Endodermal cell (in vitro differentiated cells): ENCODE data around the gene NCAM1. TPM values are rescaled to one million over a fixed set of nuclear protein-coding genes. Genes with fewer than 3 reads are reported as not detected.

Experiments
- DNase-seq: peaks from one replicate; pipeline ENCODE4 v3.0.0-alpha.2; 2017
- H3K27ac ChIP-seq: 2 replicates; pipeline ENCODE4 v1.5.1; 2013; ENCODE audit warnings: mild to moderate bottlenecking, low read depth, low read length, moderate library complexity
- H3K27me3 ChIP-seq: 2 replicates; pipeline ENCODE4 v1.6.1; 2013; ENCODE audit warnings: mild to moderate bottlenecking, low read length, moderate library complexity; ENCODE audit not compliant: insufficient read depth, control insufficient read depth, poor library complexity, severe bottlenecking
- H3K36me3 ChIP-seq: 2 replicates; pipeline ENCODE4 v1.7.0; 2013; ENCODE audit warnings: mild to moderate bottlenecking, low read length, moderate library complexity; ENCODE audit not compliant: control insufficient read depth, insufficient read depth
- H3K4me1 ChIP-seq: one replicate; pipeline ENCODE4 v1.7.0; 2013; ENCODE audit warnings: low read length; ENCODE audit not compliant: control insufficient read depth, insufficient read depth
- H3K4me3 ChIP-seq: 2 replicates; pipeline ENCODE4 v1.5.1; 2013; ENCODE audit warnings: mild to moderate bottlenecking, low read length, moderate library complexity
- H3K9ac ChIP-seq: 2 replicates; pipeline ENCODE4 v1.6.1; 2013; ENCODE audit warnings: mild to moderate bottlenecking, low read length, moderate library complexity; ENCODE audit not compliant: poor library complexity, severe bottlenecking; ENCODE audit errors: extremely low read depth
- H3K9me3 ChIP-seq: 2 replicates; pipeline ENCODE4 v1.6.1; 2013; ENCODE audit warnings: mild to moderate bottlenecking, low read length, moderate library complexity; ENCODE audit not compliant: control insufficient read depth
- H3K27ac Mint-ChIP-seq: 2 replicates; pipeline ENCODE4 v1.8.0; 2020; ENCODE audit warnings: mixed read lengths
- H3K27me3 Mint-ChIP-seq: 2 replicates; pipeline ENCODE4 v1.8.0; 2021; ENCODE audit warnings: mild to moderate bottlenecking, mixed read lengths; ENCODE audit not compliant: insufficient read depth
- H3K36me3 Mint-ChIP-seq: 2 replicates; pipeline ENCODE4 v1.8.0; 2020; ENCODE audit warnings: low read depth, mixed read lengths
- H3K4me1 Mint-ChIP-seq: 2 replicates; pipeline ENCODE4 v1.8.0; 2020; ENCODE audit warnings: mixed read lengths
- H3K4me3 Mint-ChIP-seq: 2 replicates; pipeline ENCODE4 v1.8.0; 2020; ENCODE audit warnings: mild to moderate bottlenecking, moderate library complexity, mixed read lengths
- H3K9me3 Mint-ChIP-seq: 2 replicates; pipeline ENCODE4 v1.8.0; 2020; ENCODE audit warnings: mild to moderate bottlenecking, mixed read lengths
- CTCF ChIP-seq: fragments of 200-600 bp; sonication (generic); conservative IDR thresholded peaks from 2 replicates; pipeline ENCODE4 v1.5.0; 2021; ENCODE audit warnings: antibody characterized with exemption, mild to moderate bottlenecking
- WGBS, 2 experiments: methylation state at CpG; one replicate each; pipeline versions ENCODE4 v1.1.5 to v1.1.7; 2013; ENCODE audit warnings: missing lambda C conversion rate in 2 of 2, mixed read lengths in 1 of 2; ENCODE audit not compliant: insufficient coverage in 1 of 2, insufficient read length in 1 of 2; 5-methylcytosine and 5-hydroxymethylcytosine counted together
- total RNA-seq, 2 donors: library from RNA; stranded (reverse); fragmentation: NEBNext Ultra II Directional in 1 of 2; extraction: Animal tissue kit (Norgen Biotek cat#: 25700) in 1 of 2; gene quantifications; 2 replicates in 1 of 2; 3 replicates in 1 of 2; pipeline ENCODE4 v1.2.1, GENCODE V29; 2021

Gene NCAM1
- total RNA-seq, 2 donors from 2014 or later = 1.6 to 2.9 TPM

GRCh38 chr11:113104691-113105251 is 143.6 kb downstream of the NCAM1 start:
- TF ChIP-seq CTCF = no peak

GRCh38 chr11:113105592-113105991 is 144.4 kb downstream of the NCAM1 start:
- 100% methylated on average over 1 of the region's 2 CpGs; no CpG with 5 or more reads in 1 of the 2 experiments for WGBS, 2 experiments
- peaks cover 8% of the 10 kb centered on the region for H3K4me1 Mint-ChIP-seq
- peaks cover 4% of the 10 kb centered on the region for H3K9me3 Mint-ChIP-seq
- H3K36me3 ChIP-seq = no peaks in the 10 kb centered on the region
- H3K27me3 ChIP-seq = no peaks in the 10 kb centered on the region
- no peak overlapping the region for H3K9ac ChIP-seq
- peaks cover 3% of the 10 kb centered on the region for H3K4me1 ChIP-seq
- no peak for DNase-seq
- no peak overlapping the region for H3K4me3 ChIP-seq
- no peak overlapping the region for H3K27ac ChIP-seq
- no peak overlapping the region for H3K27ac Mint-ChIP-seq
- H3K9me3 ChIP-seq = no peaks in the 10 kb centered on the region
- no peaks in the 10 kb centered on the region for H3K36me3 Mint-ChIP-seq
- H3K27me3 Mint-ChIP-seq = peaks cover 3% of the 10 kb centered on the region
- H3K4me3 Mint-ChIP-seq = no peak overlapping the region
- no peak for TF ChIP-seq CTCF

More at GRCh38 chr11:113104691-113105251, 143.6 kb downstream of the NCAM1 start:
- Histone ChIP-seq H3K9ac (no peak overlapping the region), H3K4me1 (peaks cover 3% of the 10 kb centered on the region), H3K36me3 (no peaks in the 10 kb centered on the region), H3K9me3 (no peaks in the 10 kb centered on the region), H3K27ac (no peak overlapping the region), H3K4me3 (no peak overlapping the region), H3K27me3 (no peaks in the 10 kb centered on the region)
- Mint-ChIP-seq H3K36me3 (no peaks in the 10 kb centered on the region), H3K27ac (no peak overlapping the region), H3K4me1 (peaks cover 8% of the 10 kb centered on the region), H3K4me3 (no peak overlapping the region), H3K9me3 (peaks cover 8% of the 10 kb centered on the region), H3K27me3 (peaks cover 6% of the 10 kb centered on the region)
- 90 to 100% methylated on average over 1 to 3 of the region's 4 CpGs for WGBS, 2 experiments
- no peak for DNase-seq

- Mint-ChIP-seq H3K27ac (no peak overlapping the region), H3K27me3 (no peaks in the 10 kb centered on the region), H3K4me3 (no peak overlapping the region), H3K4me1 (peaks cover 8% of the 10 kb centered on the region), H3K36me3 (no peaks in the 10 kb centered on the region), H3K9me3 (no peaks in the 10 kb centered on the region)
- Histone ChIP-seq H3K9me3 (no peaks in the 10 kb centered on the region), H3K36me3 (no peaks in the 10 kb centered on the region), H3K27ac (no peak overlapping the region), H3K4me3 (no peak overlapping the region), H3K4me1 (peaks cover 3% of the 10 kb centered on the region), H3K9ac (no peak overlapping the region), H3K27me3 (no peaks in the 10 kb centered on the region)
- no peak for TF ChIP-seq CTCF
- DNase-seq = no peak
- WGBS, 2 experiments = 82 to 90% methylated on average over 2 of the region's 2 CpGs
Observed at GRCh38 chr11:113106507-113106906, 145.3 kb downstream of the NCAM1 start.
